ENCODE measurements around the gene METTL9. TPM values are rescaled to one million over a fixed set of nuclear protein-coding genes. Genes with fewer than 3 reads are reported as not detected.
"Not testable (repeated sequence)": the region's sequence is repeated elsewhere in the genome, so short reads cannot be mapped to it uniquely, and the experiment has no call there.

Gene METTL9
- total and polyA plus RNA-seq, 8 donors, result 34.4 to 879 (median 84.8) TPM

GRCh38 chr16:21685034-21685455, 85.7 kb downstream of the METTL9 start:
- WGBS, 5 donors, result 43 to 57% (median 51%) methylated on average over 12 to 14 of the region's 14 CpGs
- DNase-seq, result peak in 1 of 2 donors; percentile 19
- TF ChIP-seq POLR2A (IDR thresholded peaks at IDR 0.05) (no peak), CTCF (IDR thresholded peaks at IDR 0.05) (no peak), EP300 (IDR thresholded peaks at IDR 0.05) (no peak), POLR2AphosphoS5 (IDR thresholded peaks at IDR 0.05) (no peak)
- Histone ChIP-seq H3K4me1 (no peaks in the 10 kb centered on the region), H3K4me3 (no peak overlapping the region), H3K27ac (no peak overlapping the region), H3K9me3 (peaks cover 0 to 12% (median 5%) of the 10 kb centered on the region in 4 donors), H3K27me3 (peaks cover 0 to 17% (median 0%) of the 10 kb centered on the region in 3 donors), H3K36me3 (no peaks in the 10 kb centered on the region)
- intact Hi-C loops (cut with DNase I; ENCODE audit: low total_unique reads), result no loop called here

GRCh38 chr16:21689107-21689506, 89.7 kb downstream of the METTL9 start:
- no peak for TF ChIP-seq POLR2A (IDR thresholded peaks at IDR 0.05)
- no peak for TF ChIP-seq POLR2AphosphoS5 (IDR thresholded peaks at IDR 0.05)
- no peak for TF ChIP-seq CTCF (IDR thresholded peaks at IDR 0.05)
- TF ChIP-seq EP300 (IDR thresholded peaks at IDR 0.05), result no peak
- peaks cover 0 to 3% (median 0%) of the 10 kb centered on the region in 3 donors for H3K27me3 ChIP-seq
- DNase-seq, result no peak
- peaks cover 0 to 12% (median 5%) of the 10 kb centered on the region in 4 donors for H3K9me3 ChIP-seq
- intact Hi-C loops (cut with DNase I; ENCODE audit: low total_unique reads), result no loop called here
- H3K27ac ChIP-seq, result no peak overlapping the region
- no peaks in the 10 kb centered on the region for H3K4me1 ChIP-seq
- H3K4me3 ChIP-seq, result no peak overlapping the region
- WGBS, 5 donors, result 68 to 85% (median 79%) methylated on average over 4 of the region's 4 CpGs
- no peaks in the 10 kb centered on the region for H3K36me3 ChIP-seq

GRCh38 chr16:21690967-21691366, 91.6 kb downstream of the METTL9 start:
- H3K4me1 ChIP-seq; H3K4me3 ChIP-seq; intact Hi-C loops (cut with DNase I; ENCODE audit: low total_unique reads); H3K27me3 ChIP-seq; H3K36me3 ChIP-seq; H3K27ac ChIP-seq; DNase-seq: not testable (repeated sequence)
- peaks cover 0 to 12% (median 5%) of the 10 kb centered on the region in 4 donors for H3K9me3 ChIP-seq
- 77 to 87% (median 82%) methylated on average over 4 of the region's 4 CpGs for WGBS, 5 donors

GRCh38 chr16:21694609-21695008, 95.2 kb downstream of the METTL9 start:
- Histone ChIP-seq H3K36me3 (no peaks in the 10 kb centered on the region), H3K4me1 (no peaks in the 10 kb centered on the region), H3K27ac (no peak overlapping the region), H3K27me3 (no peaks in the 10 kb centered on the region), H3K9me3 (no peaks in the 10 kb centered on the region), H3K4me3 (no peak overlapping the region)
- TF ChIP-seq POLR2AphosphoS5 (IDR thresholded peaks at IDR 0.05) (no peak), POLR2A (IDR thresholded peaks at IDR 0.05) (no peak), CTCF (IDR thresholded peaks at IDR 0.05) (no peak), EP300 (IDR thresholded peaks at IDR 0.05) (no peak)
- intact Hi-C loops (cut with DNase I; ENCODE audit: low total_unique reads), result no loop called here
- DNase-seq, result no peak
- 81 to 93% (median 89%) methylated on average over 4 of the region's 4 CpGs for WGBS, 5 donors

GRCh38 chr16:21697032-21697431, 97.7 kb downstream of the METTL9 start:
- 88 to 94% (median 92%) methylated on average over 5 of the region's 5 CpGs for WGBS, 5 donors

More at GRCh38 chr16:21697032-21697431, 97.7 kb downstream of the METTL9 start:
- no peak overlapping the region for H3K4me3 ChIP-seq
- no peak for DNase-seq
- H3K4me1 ChIP-seq, result no peaks in the 10 kb centered on the region
- intact Hi-C loops (cut with DNase I; ENCODE audit: low total_unique reads), result no loop called here
- no peaks in the 10 kb centered on the region for H3K36me3 ChIP-seq
- H3K9me3 ChIP-seq, result no peaks in the 10 kb centered on the region
- no peak overlapping the region for H3K27ac ChIP-seq
- no peaks in the 10 kb centered on the region for H3K27me3 ChIP-seq
- TF ChIP-seq POLR2A (IDR thresholded peaks at IDR 0.05), result no peak
- no peak for TF ChIP-seq POLR2AphosphoS5 (IDR thresholded peaks at IDR 0.05)
- TF ChIP-seq CTCF (IDR thresholded peaks at IDR 0.05), result no peak
- TF ChIP-seq EP300 (IDR thresholded peaks at IDR 0.05), result no peak

Data from stomach (tissue), 9 donors.